BLaER1 treated with 17β-estradiol and CSF1 and Interleukin-3, amounts not matched to agents 10 nM and 100 nM (cell line): ENCODE measurements around the gene HSBP1L1.
A peak's percentile ranks its signal among the peaks of the same experiment; 100 is the strongest.
"Not testable (repeated sequence)": the region's sequence is repeated elsewhere in the genome, so short reads cannot be mapped to it uniquely, and the experiment has no call there.

Experiments
- H3K27ac ChIP-seq, 11 experiments: shearing (Covaris generic); formaldehyde crosslinking; 2 replicates each; pipeline ENCODE4 v1.8.1; 2022
- H3K27me3 ChIP-seq, 11 experiments: shearing (Covaris generic); formaldehyde crosslinking; 2 replicates each; pipeline ENCODE4 v1.8.1; 2022
- H3K36me3 ChIP-seq, 11 experiments: shearing (Covaris generic); formaldehyde crosslinking; 2 replicates each; pipeline ENCODE4 v1.8.1; 2022
- H3K4me1 ChIP-seq, 10 experiments: shearing (Covaris generic); formaldehyde crosslinking; 2 replicates each; pipeline ENCODE4 v1.8.1; 2022
- H3K4me2 ChIP-seq, 11 experiments: shearing (Covaris generic); formaldehyde crosslinking; 2 replicates each; pipeline ENCODE4 v1.8.1; 2022
- H3K4me3 ChIP-seq, 10 experiments: shearing (Covaris generic); formaldehyde crosslinking; 2 replicates each; pipeline ENCODE4 v1.8.1; 2022
- H3K9ac ChIP-seq, 11 experiments: shearing (Covaris generic); formaldehyde crosslinking; 2 replicates each; pipeline ENCODE4 v1.8.1; 2022
- H3K9me3 ChIP-seq, 11 experiments: shearing (Covaris generic); formaldehyde crosslinking; replicated peaks in 1 of 11; 2 replicates each; pipeline ENCODE4 v1.8.1; 2022
- H4K20me1 ChIP-seq, 11 experiments: shearing (Covaris generic); formaldehyde crosslinking; 2 replicates each; pipeline ENCODE4 v1.8.1; 2022
- Cebpa-rat ChIP-seq, 11 experiments: shearing (Covaris generic); IDR thresholded peaks; 2 replicates each; pipeline ENCODE4 v1.8.1; 2022

The HSBP1L1 gene

GRCh38 chr18:79952456-79952995 is 11.9 kb upstream of the HSBP1L1 start:
- H3K4me3 ChIP-seq, result peak overlapping the region; percentile 75 to 94 (median 86)
- no peaks in the 10 kb centered on the region; a peak in 1 of 22 replicates for H3K27me3 ChIP-seq
- peak overlapping the region; percentile 82 to 93 (median 88) for H3K9ac ChIP-seq
- H3K4me1 ChIP-seq, result peaks cover 26 to 41% (median 34%) of the 10 kb centered on the region in 10 experiments
- H3K36me3 ChIP-seq, result peaks cover 16 to 20% (median 18%) of the 10 kb centered on the region in 11 experiments; a peak in 21 of 22 replicates
- H4K20me1 ChIP-seq, result peaks cover 13 to 39% (median 29%) of the 10 kb centered on the region in 11 experiments; a peak in 20 of 22 replicates
- H3K4me2 ChIP-seq, result peak overlapping the region; percentile 86 to 100 (median 99)
- H3K9me3 ChIP-seq, result no peaks in the 10 kb centered on the region
- TF ChIP-seq Cebpa-rat (IDR thresholded peaks at IDR 0.05), result no peak
- peak overlapping the region in 10 of 11 experiments; percentile 68 to 84 (median 76); a peak in 17 of 22 replicates for H3K27ac ChIP-seq

- Histone ChIP-seq H3K27me3 (no peaks in the 10 kb centered on the region; a peak in 1 of 22 replicates), H4K20me1 (peaks cover 8 to 34% (median 23%) of the 10 kb centered on the region in 11 experiments; a peak in 19 of 22 replicates), H3K36me3 (peaks cover 11 to 15% (median 13%) of the 10 kb centered on the region in 11 experiments; a peak in 21 of 22 replicates), H3K4me3 (no peak overlapping the region), H3K27ac (no peak overlapping the region), H3K4me1 (peaks cover 21 to 36% (median 29%) of the 10 kb centered on the region in 10 experiments), H3K4me2 (no peak overlapping the region), H3K9me3 (no peaks in the 10 kb centered on the region), H3K9ac (no peak overlapping the region)
- no peak for TF ChIP-seq Cebpa-rat (IDR thresholded peaks at IDR 0.05)
Observed at GRCh38 chr18:79952996-79953559, 11.4 kb upstream of the HSBP1L1 start.

DNA sequence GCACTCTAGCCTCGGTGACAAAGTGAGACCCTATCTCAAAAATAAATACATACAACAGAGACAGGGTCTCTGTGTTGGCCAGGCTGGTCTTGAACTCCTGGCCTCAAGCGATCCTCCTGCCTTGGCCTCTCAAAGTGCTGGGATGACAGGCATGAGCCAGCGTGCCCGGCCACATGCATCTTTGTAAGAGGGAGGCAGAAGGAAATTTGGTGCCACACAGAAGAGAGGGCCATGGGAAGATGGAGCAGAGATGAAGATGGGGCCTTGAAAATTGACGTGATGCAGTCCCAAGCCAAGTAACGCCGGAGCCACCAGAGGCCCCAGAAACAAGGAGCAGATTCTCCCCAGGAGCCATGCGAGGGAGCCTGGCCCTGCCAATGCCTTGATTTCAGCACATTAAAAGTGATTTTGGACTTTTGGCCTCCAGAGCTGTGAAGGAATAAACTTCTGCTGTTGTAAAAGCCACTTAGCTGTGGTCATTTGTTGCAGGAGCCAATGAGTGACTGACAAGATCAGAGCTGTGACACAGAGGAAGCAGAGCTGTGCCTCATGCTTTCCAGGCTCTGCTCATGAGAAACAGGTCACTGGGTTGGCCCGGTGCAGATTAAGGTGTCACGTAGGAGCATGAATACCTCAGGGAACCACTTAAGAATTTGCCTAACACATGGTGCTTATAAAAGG is 10.3 kb upstream of the HSBP1L1 start:
- no peak overlapping the region for H3K27ac ChIP-seq
- no peaks in the 10 kb centered on the region for H3K9me3 ChIP-seq
- peaks cover under 1 to 5% (median 2%) of the 10 kb centered on the region in 11 experiments; a peak in 17 of 22 replicates for H3K36me3 ChIP-seq
- no peak for TF ChIP-seq Cebpa-rat (IDR thresholded peaks at IDR 0.05)
- H3K27me3 ChIP-seq, result no peaks in the 10 kb centered on the region; a peak in 1 of 22 replicates
- H3K4me1 ChIP-seq, result peaks cover 11 to 25% (median 18%) of the 10 kb centered on the region in 10 experiments
- no peak overlapping the region; a peak in 1 of 22 replicates for H3K9ac ChIP-seq
- peaks cover 4 to 23% (median 13%) of the 10 kb centered on the region in 11 experiments; a peak in 17 of 22 replicates for H4K20me1 ChIP-seq
- H3K4me3 ChIP-seq, result no peak overlapping the region
- H3K4me2 ChIP-seq, result no peak overlapping the region

DNA sequence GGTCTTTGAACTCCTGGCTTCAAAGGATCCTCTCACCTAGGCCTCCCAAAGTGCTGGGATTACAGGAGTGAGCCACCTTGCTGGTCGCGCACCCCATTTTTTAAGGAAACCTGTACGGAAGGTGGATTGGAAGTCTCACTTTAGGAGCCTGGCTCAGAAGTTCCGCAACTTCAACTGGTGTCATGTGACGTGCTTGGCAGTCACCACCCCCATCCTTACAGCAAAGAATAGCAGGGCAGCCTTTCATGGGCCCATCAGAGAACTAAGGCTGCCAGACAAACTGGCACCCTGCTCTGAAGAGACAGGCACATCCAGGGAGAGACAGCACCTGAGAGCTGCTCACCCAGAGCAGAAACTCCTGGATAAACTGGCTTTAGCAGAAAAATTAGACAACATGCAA is 9.7 kb upstream of the HSBP1L1 start:
- H3K27me3 ChIP-seq, result no peaks in the 10 kb centered on the region; a peak in 1 of 22 replicates
- TF ChIP-seq Cebpa-rat (IDR thresholded peaks at IDR 0.05), result no peak

DNA sequence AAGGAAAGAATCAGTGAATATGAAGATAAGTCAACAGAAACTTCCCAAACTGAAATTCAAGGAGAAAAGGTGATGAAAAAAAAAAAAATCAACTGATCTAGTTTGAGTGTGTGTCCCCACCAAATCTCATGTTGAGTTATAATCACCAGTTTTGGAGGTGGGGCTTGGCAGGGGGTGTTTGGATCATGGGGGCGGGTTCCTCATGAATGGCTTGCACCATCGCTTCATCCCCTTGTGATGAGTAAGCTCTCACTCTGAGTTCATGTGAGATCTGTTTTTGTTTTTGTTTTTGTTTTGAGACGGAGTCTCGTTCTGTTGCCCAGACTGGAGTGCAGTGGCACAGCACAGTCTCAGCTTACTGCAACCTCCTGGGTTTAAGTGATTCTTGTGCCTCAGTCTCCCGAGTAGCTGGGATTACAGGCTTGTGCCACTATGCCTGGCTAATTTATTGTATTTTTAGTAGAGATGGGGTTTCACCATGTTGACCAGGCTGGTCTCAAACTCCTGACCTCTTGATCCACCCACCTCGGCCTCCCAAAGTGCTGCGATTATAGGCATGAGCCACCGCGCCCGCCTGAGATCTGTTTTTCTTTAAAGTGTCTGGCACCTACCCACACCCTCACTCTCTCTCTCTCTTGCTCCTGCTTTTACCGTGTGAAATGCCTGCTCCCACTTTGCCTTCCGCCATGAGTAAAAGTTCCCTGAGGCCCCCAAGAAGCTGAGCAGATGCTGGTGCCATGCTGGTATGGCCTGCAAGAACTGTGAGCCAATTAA is 9.0 kb upstream of the HSBP1L1 start:
- Histone ChIP-seq H3K9me3 (no peaks in the 10 kb centered on the region), H3K36me3 (no peaks in the 10 kb centered on the region), H4K20me1 (peaks cover 0 to 11% (median 4%) of the 10 kb centered on the region in 11 experiments; a peak in 15 of 22 replicates), H3K4me3 (no peak overlapping the region), H3K9ac (no peak overlapping the region), H3K27me3 (no peaks in the 10 kb centered on the region; a peak in 1 of 22 replicates), H3K4me1 (peaks cover 0 to 12% (median 5%) of the 10 kb centered on the region in 10 experiments; a peak in 15 of 20 replicates), H3K4me2 (no peak overlapping the region), H3K27ac (no peak overlapping the region)
- no peak for TF ChIP-seq Cebpa-rat (IDR thresholded peaks at IDR 0.05)

More for the DNA sequence above, 9.7 kb upstream of the HSBP1L1 start:
- Histone ChIP-seq H3K4me1 (peaks cover 6 to 19% (median 12%) of the 10 kb centered on the region in 10 experiments; a peak in 18 of 20 replicates), H3K4me2 (peak overlapping the region in 1 of 11 experiments; percentile 37; a peak in 1 of 22 replicates), H3K9me3 (no peaks in the 10 kb centered on the region), H3K9ac (no peak overlapping the region), H4K20me1 (peaks cover 3 to 18% (median 9%) of the 10 kb centered on the region in 11 experiments; a peak in 15 of 22 replicates), H3K4me3 (no peak overlapping the region), H3K36me3 (no peaks in the 10 kb centered on the region), H3K27ac (no peak overlapping the region)

- H3K9ac ChIP-seq, result no peak overlapping the region
- H3K4me1 ChIP-seq, result peaks cover 0 to 10% (median 4%) of the 10 kb centered on the region in 10 experiments; a peak in 10 of 20 replicates
- no peaks in the 10 kb centered on the region for H3K9me3 ChIP-seq
- H4K20me1 ChIP-seq, result peaks cover 0 to 7% (median 0%) of the 10 kb centered on the region in 11 experiments; a peak in 5 of 22 replicates
- no peaks in the 10 kb centered on the region for H3K36me3 ChIP-seq
- no peak overlapping the region for H3K4me2 ChIP-seq
- no peak overlapping the region for H3K4me3 ChIP-seq
- TF ChIP-seq Cebpa-rat (IDR thresholded peaks at IDR 0.05), result no peak
- H3K27ac ChIP-seq, result no peak overlapping the region
- H3K27me3 ChIP-seq, result no peaks in the 10 kb centered on the region; a peak in 1 of 22 replicates
Observed at GRCh38 chr18:79956276-79956675, 8.2 kb upstream of the HSBP1L1 start.

GRCh38 chr18:79958981-79959380 is 5.5 kb upstream of the HSBP1L1 start:
- Histone ChIP-seq H3K27me3 (peaks cover 0 to 6% (median 0%) of the 10 kb centered on the region in 11 experiments; a peak in 4 of 22 replicates), H3K9ac (no peak overlapping the region), H3K36me3 (no peaks in the 10 kb centered on the region), H3K4me2 (no peak overlapping the region), H3K27ac (no peak overlapping the region), H3K4me3 (no peak overlapping the region), H3K9me3 (no peaks in the 10 kb centered on the region), H3K4me1 (peaks cover 13 to 26% (median 19%) of the 10 kb centered on the region in 10 experiments; a peak in 18 of 20 replicates), H4K20me1 (peaks cover 0 to 31% (median 13%) of the 10 kb centered on the region in 11 experiments; a peak in 18 of 22 replicates)
- TF ChIP-seq Cebpa-rat (IDR thresholded peaks at IDR 0.05), result no peak

DNA sequence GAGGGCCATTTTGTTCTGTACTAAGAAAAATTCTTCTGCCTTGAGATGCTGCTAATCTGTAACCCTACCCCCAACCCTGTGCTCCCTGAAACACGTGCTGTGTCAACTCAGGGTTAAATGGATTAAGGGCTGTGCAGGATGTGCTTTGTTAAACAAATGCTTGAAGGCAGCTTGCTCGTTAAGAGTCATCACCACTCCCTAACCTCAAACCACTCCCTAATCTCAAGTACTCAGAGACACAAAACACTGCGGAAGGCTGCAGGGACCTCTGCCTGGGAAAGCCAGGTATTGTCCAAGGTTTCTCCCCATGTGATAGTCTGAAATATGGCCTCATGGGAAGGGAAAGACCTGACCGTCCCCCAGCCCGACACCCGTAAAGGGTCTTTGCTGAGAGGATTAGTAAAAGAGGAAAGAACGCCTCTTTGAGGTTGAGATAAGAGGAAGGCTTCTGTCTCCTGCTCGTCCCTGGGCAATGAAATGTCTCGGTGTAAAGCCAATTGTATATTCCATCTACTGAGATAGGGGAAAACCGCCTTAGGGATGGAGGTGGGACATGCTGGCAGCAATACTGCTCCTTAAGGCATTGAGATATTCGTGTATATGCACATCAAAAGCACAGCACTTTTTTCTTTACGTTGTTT is 4.2 kb upstream of the HSBP1L1 start:
- H3K27ac ChIP-seq, H3K36me3 ChIP-seq, H3K4me2 ChIP-seq, H3K4me3 ChIP-seq, H3K9ac ChIP-seq, H3K9me3 ChIP-seq: not testable (repeated sequence)
- peaks cover 0 to 40% (median 26%) of the 10 kb centered on the region in 11 experiments; a peak in 18 of 22 replicates for H4K20me1 ChIP-seq
- peaks cover 20 to 37% (median 31%) of the 10 kb centered on the region in 10 experiments for H3K4me1 ChIP-seq
- peaks cover 0 to 16% (median 5%) of the 10 kb centered on the region in 11 experiments; a peak in 11 of 22 replicates for H3K27me3 ChIP-seq
